NCI-H1048 (cell line): ENCODE data around the gene KDM2B.

Experiments
- DNase-seq: peaks from one replicate; lab custom pipeline; 2025; lab: John Stamatoyannopoulos, UW

KDM2B gene

GRCh38 chr12:121461048-121461447, 119.8 kb downstream of the KDM2B start:
- no peak for DNase-seq

- no peak for DNase-seq
These were observed 124.3 kb downstream of the KDM2B start for GRCh38 chr12:121456551-121456950.

GRCh38 chr12:121455766-121456420, 124.9 kb downstream of the KDM2B start:
- no peak for DNase-seq

DNA sequence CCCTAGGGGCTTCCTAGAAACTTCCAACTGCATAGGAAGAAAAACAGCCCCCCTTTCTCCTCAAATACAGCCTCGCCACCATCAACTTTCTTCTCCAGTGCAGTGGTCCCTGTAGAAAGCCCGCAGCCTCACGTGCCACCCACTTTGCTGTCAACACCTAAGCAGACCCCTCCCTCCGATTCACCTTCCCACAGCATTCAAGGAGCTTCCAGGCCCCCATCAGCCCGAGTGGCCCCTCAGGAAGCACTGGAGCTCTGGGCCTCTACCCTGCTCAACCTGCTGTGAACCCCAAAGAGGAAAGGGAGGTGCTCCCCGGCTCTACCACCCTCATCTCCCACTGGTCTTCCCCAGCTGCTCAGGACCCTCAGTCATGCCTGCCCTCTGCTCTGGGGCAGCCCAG, 125.9 kb downstream of the KDM2B start:
- no peak for DNase-seq

GRCh38 chr12:121453629-121454028, 127.2 kb downstream of the KDM2B start:
- DNase-seq: no peak

GRCh38 chr12:121452985-121453360, 127.8 kb downstream of the KDM2B start:
- no peak for DNase-seq

DNA sequence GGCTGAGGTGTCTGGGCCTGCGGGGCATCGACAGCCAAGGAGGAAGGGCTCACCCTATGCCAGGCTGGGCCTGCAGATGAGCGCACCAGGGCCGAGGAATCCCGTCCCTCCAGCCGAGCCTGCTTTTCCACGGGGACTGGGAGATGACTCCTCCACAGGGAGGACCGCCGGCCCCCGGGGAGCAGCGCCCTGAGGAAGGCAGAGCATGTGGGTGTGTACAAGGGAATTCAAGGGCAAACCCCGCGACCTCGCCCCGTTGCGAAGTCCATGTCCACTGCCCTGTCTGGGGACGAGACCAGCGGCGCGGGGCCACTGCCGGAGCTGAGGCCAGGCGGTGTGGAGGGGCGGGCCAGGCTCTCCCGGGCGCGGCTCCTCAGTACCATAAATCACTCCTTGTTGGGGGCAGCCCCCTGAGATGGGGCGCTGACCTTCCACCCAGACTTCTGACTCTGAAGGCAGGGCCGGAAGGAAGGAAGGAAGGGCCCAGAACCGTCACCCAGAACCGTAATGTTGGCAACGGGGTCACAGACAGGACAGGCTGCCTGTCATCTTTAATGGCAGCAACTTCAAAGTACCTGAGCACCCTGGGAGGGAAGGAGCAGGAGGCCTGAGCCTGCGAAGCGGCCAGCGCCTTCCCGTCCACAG, 128.4 kb downstream of the KDM2B start:
- DNase-seq: no peak

DNA sequence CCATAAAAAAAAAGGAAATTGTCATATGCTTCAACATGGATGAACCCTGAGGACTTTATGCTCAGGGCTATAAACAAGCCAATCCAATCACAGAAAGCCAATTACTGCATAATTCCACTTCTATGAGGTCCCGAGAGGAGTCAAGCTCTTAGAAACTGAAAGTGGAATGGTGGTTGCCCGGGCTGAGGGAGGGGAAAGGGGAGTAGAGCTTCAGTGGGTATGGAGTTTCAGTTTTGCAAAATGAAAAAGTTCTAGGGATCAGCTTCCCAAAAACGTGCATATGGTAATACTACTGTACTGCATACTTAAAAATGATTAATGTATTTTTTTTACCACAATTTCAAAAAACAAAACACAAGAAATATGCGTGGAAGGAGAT, 128.9 kb downstream of the KDM2B start:
- no peak for DNase-seq

GRCh38 chr12:121448771-121449315, 132.0 kb downstream of the KDM2B start:
- DNase-seq: no peak

DNA sequence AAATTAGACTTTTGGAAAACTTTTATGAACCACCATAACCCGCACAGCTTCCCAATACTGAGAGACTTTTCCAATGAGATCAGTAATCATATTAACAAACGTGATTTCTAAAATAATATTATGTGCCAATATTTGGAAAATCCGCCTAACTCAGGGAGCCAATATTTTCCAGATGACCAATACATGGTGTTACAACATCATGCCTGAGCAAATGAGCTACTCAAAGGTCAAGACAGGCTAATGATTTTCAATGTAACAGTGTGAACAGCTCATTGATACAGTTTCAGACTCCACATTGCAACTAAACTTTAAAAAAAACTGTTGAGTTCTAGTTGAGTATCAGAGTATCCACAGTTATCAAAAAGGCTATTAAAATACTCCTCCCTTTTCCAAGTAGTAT, 134.1 kb downstream of the KDM2B start:
- no peak for DNase-seq

- no peak for DNase-seq
These were observed 136.0 kb downstream of the KDM2B start for GRCh38 chr12:121444842-121445202.

DNA sequence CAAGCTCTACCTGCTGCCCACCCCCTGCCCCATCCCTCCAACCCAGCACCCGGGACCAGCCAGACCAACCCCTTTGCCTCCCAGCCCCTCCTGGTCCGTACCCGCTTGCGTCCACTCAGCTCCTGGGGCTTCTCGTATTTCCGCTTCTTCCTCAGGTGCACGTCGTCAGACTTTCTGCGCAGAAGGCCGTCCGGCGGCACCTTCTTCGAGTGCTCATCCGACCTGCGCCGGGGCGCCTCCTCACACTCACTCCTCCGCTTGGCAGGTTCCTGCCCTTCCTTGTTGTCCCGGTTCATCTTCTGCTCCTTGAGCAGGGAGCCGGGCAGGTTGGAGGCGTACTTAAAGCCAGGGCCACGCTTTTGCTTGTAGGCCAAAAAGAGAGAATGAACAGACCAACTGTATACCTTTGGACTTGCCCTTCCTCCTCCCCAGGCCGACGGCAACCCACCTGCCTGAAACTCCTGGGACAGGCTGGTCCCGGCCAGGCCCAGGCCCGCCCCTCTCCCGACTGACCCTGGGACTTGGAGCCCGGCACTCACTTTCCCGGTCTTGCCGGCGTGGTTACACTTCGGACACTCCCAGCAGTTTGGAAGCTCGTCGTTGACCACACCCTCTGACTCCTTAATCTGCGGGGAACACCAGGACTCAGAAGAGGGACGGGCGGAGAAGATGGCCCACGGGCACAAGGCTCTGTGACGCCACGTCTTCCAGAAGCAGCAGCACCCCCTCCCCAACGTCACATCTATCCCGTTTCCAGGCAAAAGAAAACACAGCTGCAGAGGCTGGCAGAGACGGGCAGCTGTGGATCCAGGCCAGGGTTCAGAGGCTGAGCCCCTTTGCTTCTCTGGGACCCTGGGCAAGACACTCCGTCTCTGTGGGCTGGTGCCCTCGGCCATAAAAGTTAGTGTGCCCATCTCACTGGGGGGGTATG, 136.6 kb downstream of the KDM2B start:
- no peak for DNase-seq

- peak; percentile 34 for DNase-seq
These were observed 137.5 kb downstream of the KDM2B start for GRCh38 chr12:121443193-121443870.

DNA sequence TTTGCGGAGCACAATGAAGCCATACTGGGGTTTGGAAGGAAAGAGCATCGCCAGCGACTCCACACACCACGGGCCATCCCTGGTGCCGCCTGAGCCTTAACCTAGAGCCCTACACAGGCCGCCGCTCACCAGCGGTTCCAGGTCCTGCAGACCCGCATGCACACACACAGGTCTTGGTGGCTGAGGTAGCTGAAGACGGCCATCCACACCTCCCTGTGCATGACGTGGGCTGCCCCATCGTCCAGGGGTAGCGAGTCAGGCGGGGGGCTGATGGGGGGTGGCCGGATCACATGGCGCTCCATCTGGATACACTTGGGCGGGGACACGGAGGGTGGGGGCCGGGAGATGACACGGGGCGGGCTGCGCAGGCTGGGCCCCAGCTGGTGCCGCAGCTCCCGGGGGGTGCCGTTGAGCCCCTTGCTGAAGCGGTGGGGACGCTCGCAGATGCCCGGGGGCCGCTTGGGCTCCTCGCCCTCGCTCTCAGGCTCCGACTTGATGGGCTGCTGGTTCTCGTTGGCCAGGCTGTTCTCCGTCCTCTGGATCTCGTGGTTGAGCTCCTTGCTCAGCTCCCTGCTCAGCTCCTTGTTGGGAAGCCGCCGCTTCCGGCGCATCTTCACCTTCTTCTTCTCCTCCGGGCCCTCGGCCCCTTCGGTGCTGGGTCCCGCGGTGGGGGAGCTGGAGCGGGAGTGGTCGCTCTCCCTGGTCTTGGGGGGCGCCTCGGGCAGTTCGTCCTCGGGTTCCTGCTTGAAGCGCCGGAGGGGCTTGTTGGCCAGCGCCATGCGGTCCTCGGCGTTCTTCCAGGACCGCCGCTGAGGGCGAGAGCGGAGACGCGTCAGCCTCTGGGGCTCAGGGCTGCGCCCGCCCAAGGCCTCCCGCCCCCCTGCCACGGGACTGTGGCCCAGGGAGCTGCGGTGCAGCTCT, 138.5 kb downstream of the KDM2B start:
- no peak for DNase-seq

- DNase-seq: no peak
These were observed 139.3 kb downstream of the KDM2B start for GRCh38 chr12:121441555-121441954.

DNA sequence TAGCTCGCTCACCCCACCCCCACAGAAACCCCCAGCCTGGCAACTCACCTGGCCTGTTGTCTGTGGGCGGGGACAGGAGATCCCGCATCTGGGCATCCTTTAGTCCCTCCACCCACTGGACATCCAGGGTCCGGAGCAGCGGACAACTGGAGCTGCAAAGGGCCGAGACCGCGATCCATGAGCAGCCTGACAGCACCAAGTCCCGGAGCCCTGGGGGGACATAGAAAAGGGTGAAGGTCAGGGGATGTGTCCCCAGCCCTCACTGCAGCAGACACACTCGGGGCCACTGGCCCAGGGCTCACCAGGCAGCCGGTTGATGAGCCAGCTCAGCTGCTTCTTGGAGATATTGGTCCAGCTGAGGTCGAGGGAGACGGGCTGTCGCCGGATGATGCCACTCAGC, 140.1 kb downstream of the KDM2B start:
- DNase-seq: no peak

- DNase-seq: no peak
These were observed 141.1 kb downstream of the KDM2B start for GRCh38 chr12:121439715-121440114.

GRCh38 chr12:121438905-121439304, 141.9 kb downstream of the KDM2B start:
- no peak for DNase-seq

GRCh38 chr12:121436706-121437105, 144.1 kb downstream of the KDM2B start:
- DNase-seq: no peak

DNA sequence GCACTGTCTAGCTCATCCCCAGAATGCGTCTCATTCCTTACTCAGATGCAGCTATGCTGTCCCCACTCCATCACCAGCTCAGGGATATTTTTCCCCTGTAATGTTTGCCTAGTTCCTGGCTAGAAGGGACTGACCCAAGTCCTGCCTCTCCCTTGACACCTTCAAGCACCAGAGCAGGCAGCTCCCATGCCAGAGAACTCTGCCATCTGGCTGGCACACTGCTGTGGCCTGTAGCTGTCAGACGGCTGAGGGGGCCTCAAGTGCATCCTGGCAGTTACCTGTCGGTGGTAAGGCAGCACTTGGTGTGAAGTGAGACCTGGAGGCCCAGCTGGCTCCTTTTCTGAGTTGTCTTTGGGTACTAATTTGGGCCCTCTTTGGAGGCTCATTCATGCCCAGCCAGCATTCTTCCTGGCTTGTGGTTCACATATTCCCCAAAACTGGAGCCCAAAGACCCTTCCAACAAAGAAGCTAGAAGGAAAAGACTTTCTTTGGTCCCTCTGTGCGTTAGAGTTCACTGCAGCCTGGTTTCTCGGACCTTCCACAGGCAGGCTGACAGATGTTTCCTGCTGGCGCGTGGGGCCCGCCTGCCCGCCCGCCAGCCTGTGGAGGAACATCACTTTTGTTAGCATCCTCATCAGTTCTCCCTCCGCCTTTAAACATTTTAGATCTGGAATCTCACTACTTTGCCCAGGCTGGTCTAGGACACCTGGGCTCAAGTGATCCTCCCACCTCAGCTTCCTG, 147.9 kb downstream of the KDM2B start:
- DNase-seq: no peak
